ENCODE measurements around the gene F2RL2.

- TF ChIP-seq CTCF (IDR thresholded peaks at IDR 0.05; ENCODE audit: insufficient read depth, low read length) (no peak), GABPA (IDR thresholded peaks at IDR 0.05; ENCODE audit: low read depth) (no peak), POLR2AphosphoS5 (IDR thresholded peaks at IDR 0.05; ENCODE audit: low read depth) (no peak)
Measured at GRCh38 chr5:76660360-76660759, 37.2 kb upstream of the F2RL2 start.
